Measurements from ENCODE around the gene ESRRG. TPM values are rescaled to one million over a fixed set of nuclear protein-coding genes. Genes with fewer than 3 reads are reported as not detected.

Gene ESRRG
- total RNA-seq, 1 experiment from 2014 or later, result 0.44 TPM

- H3K4ac ChIP-seq (ENCODE audit: low read depth, low read length), result no peak overlapping the region
- no CpG with 5 or more reads among the region's 11 CpGs for WGBS (ENCODE audit: extremely low coverage, insufficient read length, low lambda C conversion rate)
- no peak overlapping the region for H2BK12ac ChIP-seq (ENCODE audit: insufficient read length, low read depth, low read length)
- H4K8ac ChIP-seq (replicated peaks; ENCODE audit: insufficient read length, low read depth, low read length), result no peak overlapping the region
- no peak overlapping the region for H3K9ac ChIP-seq (ENCODE audit: extremely low read depth, insufficient read length, low read length)
- no peak overlapping the region for H3K56ac ChIP-seq (ENCODE audit: insufficient read length, low read depth, low read length)
- H3K4me1 ChIP-seq (ENCODE audit: insufficient read depth, low read length), result no peaks in the 10 kb centered on the region
- Mint-ChIP-seq H3K27me3 (ENCODE audit: low read depth) (no peaks in the 10 kb centered on the region), H3K9me3 (no peaks in the 10 kb centered on the region), H3K36me3 (ENCODE audit: insufficient read depth in 1 of 3, low read depth in 3 of 3) (no peaks in the 10 kb centered on the region), H3K27ac (no peak overlapping the region), H3K4me3 (no peak overlapping the region), H3K4me1 (no peaks in the 10 kb centered on the region)
- no peak overlapping the region for H2BK15ac ChIP-seq (ENCODE audit: low read depth, low read length)
- H3K14ac ChIP-seq (ENCODE audit: insufficient read depth, low read length), result no peak overlapping the region
- H4K5ac ChIP-seq (ENCODE audit: insufficient read length, low read depth, low read length), result no peak overlapping the region
- no peak for DNase-seq
- H3K4me2 ChIP-seq (ENCODE audit: insufficient read depth, insufficient read length, low read length), result no peak overlapping the region
- TF ChIP-seq CTCF (conservative IDR thresholded peaks at IDR 0.05), result no peak
- no peak overlapping the region for H2BK120ac ChIP-seq (ENCODE audit: low read depth, low read length, poor library complexity, severe bottlenecking)
- H2AFZ ChIP-seq (ENCODE audit: low read length), result no peak overlapping the region
- no peaks in the 10 kb centered on the region for H3K23me2 ChIP-seq (ENCODE audit: insufficient read length, low read depth, low read length, poor library complexity, severe bottlenecking)
- no peaks in the 10 kb centered on the region for H3K79me2 ChIP-seq (ENCODE audit: insufficient read depth, low read length)
- H2BK20ac ChIP-seq (ENCODE audit: low read depth, low read length, poor library complexity, severe bottlenecking), result no peak overlapping the region
- no peak overlapping the region for H3T11ph ChIP-seq (ENCODE audit: low read length)
- H3K18ac ChIP-seq (ENCODE audit: insufficient read length, low read depth, low read length), result no peak overlapping the region
- H3K79me1 ChIP-seq (ENCODE audit: insufficient read depth, low read depth, low read length, poor library complexity, severe bottlenecking), result no peaks in the 10 kb centered on the region
- H3K9me3 ChIP-seq (ENCODE audit: control insufficient read depth, low read depth, low read length), result no peaks in the 10 kb centered on the region
- H3K27me3 ChIP-seq (ENCODE audit: insufficient read depth, low read length), result no peaks in the 10 kb centered on the region
- H3K23ac ChIP-seq (ENCODE audit: insufficient read length, low read depth, low read length), result no peak overlapping the region
- no peaks in the 10 kb centered on the region for H4K20me1 ChIP-seq (ENCODE audit: control insufficient read depth, insufficient read depth, insufficient read length)
- no peak overlapping the region for H2BK5ac ChIP-seq (ENCODE audit: insufficient read length, low read length)
- H2AK5ac ChIP-seq (ENCODE audit: insufficient read length, low read length), result no peak overlapping the region
- H3K27ac ChIP-seq (ENCODE audit: insufficient read length, low read depth, low read length), result no peak overlapping the region
- no peak overlapping the region for H4K91ac ChIP-seq (ENCODE audit: insufficient read length, low read depth, low read length)
Observed at GRCh38 chr1:216560527-216560926, 162.7 kb downstream of the ESRRG start.

Measured in H9 (cell line).